HUES48 (cell line): Measurements from ENCODE around the gene NEK10.

Experiments
- H3K27ac ChIP-seq: one replicate; pipeline ENCODE4 v1.7.0; 2013; ENCODE audit warnings: low read depth, low read length, inconsistent platforms
- H3K27me3 ChIP-seq: 2 replicates; pipeline ENCODE4 v1.6.1; 2013; ENCODE audit warnings: mild to moderate bottlenecking, low read length; ENCODE audit not compliant: control insufficient read depth, insufficient read depth
- H3K36me3 ChIP-seq: 2 replicates; pipeline ENCODE4 v1.6.1; 2013; ENCODE audit warnings: low read length; ENCODE audit not compliant: control insufficient read depth, insufficient read depth
- H3K4me1 ChIP-seq: 2 replicates; pipeline ENCODE4 v1.6.1; 2013; ENCODE audit warnings: mild to moderate bottlenecking, low read length; ENCODE audit not compliant: control insufficient read depth, insufficient read depth
- H3K4me3 ChIP-seq: 2 replicates; pipeline ENCODE4 v1.5.1; 2013; ENCODE audit warnings: mild to moderate bottlenecking, low read depth, low read length
- H3K9ac ChIP-seq: 2 replicates; pipeline ENCODE4 v1.6.1; 2013; ENCODE audit warnings: mild to moderate bottlenecking, low read depth, low read length, moderate library complexity
- H3K9me3 ChIP-seq: 2 replicates; pipeline ENCODE4 v1.6.1; 2013; ENCODE audit warnings: low read length; ENCODE audit not compliant: control insufficient read depth, insufficient read depth

The NEK10 gene

GRCh38 chr3:27239951-27240350, 129.2 kb downstream of the NEK10 start:
- H3K9me3 ChIP-seq, result peaks cover 24% of the 10 kb centered on the region
- no peaks in the 10 kb centered on the region for H3K4me1 ChIP-seq
- H3K27ac ChIP-seq, result no peak overlapping the region
- H3K9ac ChIP-seq, result no peak overlapping the region
- H3K4me3 ChIP-seq, result no peak overlapping the region
- no peaks in the 10 kb centered on the region for H3K27me3 ChIP-seq
- H3K36me3 ChIP-seq, result no peaks in the 10 kb centered on the region

GRCh38 chr3:27228805-27229204, 140.4 kb downstream of the NEK10 start:
- Histone ChIP-seq H3K4me3 (no peak overlapping the region), H3K27me3 (no peaks in the 10 kb centered on the region), H3K36me3 (no peaks in the 10 kb centered on the region), H3K9ac (no peak overlapping the region), H3K4me1 (no peaks in the 10 kb centered on the region), H3K27ac (no peak overlapping the region), H3K9me3 (peaks cover under 1% of the 10 kb centered on the region; the same call in 1 of the 2 replicates)

- H3K9ac ChIP-seq, result no peak overlapping the region
- no peak overlapping the region for H3K27ac ChIP-seq
- no peaks in the 10 kb centered on the region for H3K9me3 ChIP-seq
- no peak overlapping the region for H3K4me3 ChIP-seq
- no peaks in the 10 kb centered on the region for H3K36me3 ChIP-seq
- no peaks in the 10 kb centered on the region for H3K27me3 ChIP-seq
- H3K4me1 ChIP-seq, result no peaks in the 10 kb centered on the region
Measured at GRCh38 chr3:27224197-27224596, 145.0 kb downstream of the NEK10 start.

GRCh38 chr3:27221264-27221932, 147.8 kb downstream of the NEK10 start:
- Histone ChIP-seq H3K27me3 (no peaks in the 10 kb centered on the region), H3K27ac (no peak overlapping the region), H3K4me3 (no peak overlapping the region), H3K9me3 (no peaks in the 10 kb centered on the region), H3K36me3 (no peaks in the 10 kb centered on the region), H3K9ac (no peak overlapping the region), H3K4me1 (no peaks in the 10 kb centered on the region)

GRCh38 chr3:27220166-27220565, 149.0 kb downstream of the NEK10 start:
- Histone ChIP-seq H3K9ac (no peak overlapping the region), H3K27me3 (no peaks in the 10 kb centered on the region), H3K36me3 (no peaks in the 10 kb centered on the region), H3K27ac (no peak overlapping the region), H3K4me3 (no peak overlapping the region), H3K9me3 (no peaks in the 10 kb centered on the region), H3K4me1 (no peaks in the 10 kb centered on the region)

GRCh38 chr3:27219127-27219845, 149.9 kb downstream of the NEK10 start:
- H3K27me3 ChIP-seq, result no peaks in the 10 kb centered on the region
- no peaks in the 10 kb centered on the region for H3K9me3 ChIP-seq
- no peak overlapping the region for H3K4me3 ChIP-seq

GRCh38 chr3:27216955-27217552, 152.1 kb downstream of the NEK10 start:
- Histone ChIP-seq H3K4me3 (no peak overlapping the region), H3K27ac (no peak overlapping the region), H3K27me3 (no peaks in the 10 kb centered on the region), H3K9me3 (no peaks in the 10 kb centered on the region), H3K4me1 (peaks cover 22% of the 10 kb centered on the region), H3K36me3 (no peaks in the 10 kb centered on the region), H3K9ac (no peak overlapping the region)

More at GRCh38 chr3:27219127-27219845, 149.9 kb downstream of the NEK10 start:
- Histone ChIP-seq H3K4me1 (peaks cover under 1% of the 10 kb centered on the region), H3K36me3 (no peaks in the 10 kb centered on the region), H3K9ac (no peak overlapping the region), H3K27ac (no peak overlapping the region)

- H3K4me1 ChIP-seq, result peaks cover 22% of the 10 kb centered on the region
- no peak overlapping the region for H3K4me3 ChIP-seq
- no peak overlapping the region for H3K27ac ChIP-seq
- H3K9me3 ChIP-seq, result no peaks in the 10 kb centered on the region
- H3K9ac ChIP-seq, result no peak overlapping the region
- no peaks in the 10 kb centered on the region for H3K36me3 ChIP-seq
- no peaks in the 10 kb centered on the region for H3K27me3 ChIP-seq
Measured at GRCh38 chr3:27216295-27216855, 152.8 kb downstream of the NEK10 start.

- H3K4me3 ChIP-seq, result no peak overlapping the region
- H3K4me1 ChIP-seq, result peaks cover 29% of the 10 kb centered on the region
- H3K9ac ChIP-seq, result no peak overlapping the region
- no peaks in the 10 kb centered on the region for H3K27me3 ChIP-seq
- H3K27ac ChIP-seq, result peak overlapping the region; percentile 61
- H3K9me3 ChIP-seq, result no peaks in the 10 kb centered on the region
- H3K36me3 ChIP-seq, result no peaks in the 10 kb centered on the region
Measured at GRCh38 chr3:27213450-27213849, 155.7 kb downstream of the NEK10 start.

- H3K9me3 ChIP-seq, result no peaks in the 10 kb centered on the region
- no peaks in the 10 kb centered on the region for H3K27me3 ChIP-seq
- H3K27ac ChIP-seq, result no peak overlapping the region
- H3K4me1 ChIP-seq, result peaks cover 34% of the 10 kb centered on the region
- H3K36me3 ChIP-seq, result no peaks in the 10 kb centered on the region
- H3K9ac ChIP-seq, result no peak overlapping the region
- no peak overlapping the region for H3K4me3 ChIP-seq
Measured at GRCh38 chr3:27209617-27210264, 159.4 kb downstream of the NEK10 start.
